IMR-90 (cell line): Measurements from ENCODE around the gene LRRC66. TPM values are rescaled to one million over a fixed set of nuclear protein-coding genes. Genes with fewer than 3 reads are reported as not detected.
A peak's percentile ranks its signal among the peaks of the same experiment; 100 is the strongest.

Experiments used
- ATAC-seq: fragments of 200-7000 bp; cut with Tn5 transposase; 2 replicates; pipeline ENCODE4 v1.9.1; 2020; ENCODE audit warnings: low read depth, mild to moderate bottlenecking, moderate library complexity
- Bru-seq: library from RNA; stranded (reverse); fragments of 400-500 nt; gene quantifications from one replicate; lab custom pipeline; 2021; lab: Mats Ljungman, UMichigan
- BruChase-seq, 2 experiments: library from RNA; stranded (reverse); fragments of 400-500 nt; gene quantifications; one replicate each; lab custom pipeline; 2021; lab: Mats Ljungman, UMichigan
- BruUV-seq: library from RNA; stranded (reverse); fragments of 400-500 nt; replicated peaks from 2 replicates; lab custom pipeline; 2021; lab: Mats Ljungman, UMichigan
- CTCF ChIA-PET: fragments of 300-600 bp; formaldehyde crosslinking; extraction: SDS; loops from one replicate; lab custom pipeline; 2021; ENCODE audit warnings: antibody characterized with exemption; lab: Yijun Ruan, JAX
- POLR2A ChIA-PET: fragments of 300-600 bp; sonication (Branson Sonifier 250); formaldehyde crosslinking; loops from one replicate; lab custom pipeline; 2022; ENCODE audit warnings: antibody characterized with exemption; ENCODE audit not compliant: unreplicated experiment; lab: Charles Lee
- DNase-seq: peaks from one replicate; pipeline ENCODE4 v3.0.0; 2013
- H2AFZ ChIP-seq: replicated peaks from 2 replicates; pipeline ENCODE3; 2013; ENCODE audit warnings: low read length, mild to moderate bottlenecking; ENCODE audit not compliant: poor library complexity
- H2AK5ac ChIP-seq: 2 replicates; pipeline ENCODE4 v1.6.1; 2013; ENCODE audit warnings: low read depth, low read length, inconsistent platforms
- H2AK9ac ChIP-seq: replicated peaks from 2 replicates; pipeline ENCODE3; 2013; ENCODE audit warnings: mild to moderate bottlenecking, low read depth, low read length, moderate library complexity; ENCODE audit not compliant: poor library complexity
- H2BK120ac ChIP-seq: 2 replicates; pipeline ENCODE4 v1.6.1; 2013; ENCODE audit warnings: low read depth, low read length, inconsistent platforms
- H2BK15ac ChIP-seq: 3 replicates; pipeline ENCODE4 v1.6.1; 2013; ENCODE audit warnings: low read depth, low read length, inconsistent platforms
- H2BK20ac ChIP-seq: 2 replicates; pipeline ENCODE4 v1.6.1; 2013; ENCODE audit warnings: low read depth, mild to moderate bottlenecking, inconsistent platforms, low read length, moderate library complexity
- H2BK5ac ChIP-seq: 2 replicates; pipeline ENCODE4 v1.6.1; 2013; ENCODE audit warnings: mild to moderate bottlenecking, low read depth, low read length, inconsistent platforms; ENCODE audit not compliant: poor library complexity, severe bottlenecking
- H3K14ac ChIP-seq: replicated peaks from 2 replicates; pipeline ENCODE4 v1.6.1; 2013; ENCODE audit warnings: low read depth, low read length, inconsistent platforms
- H3K18ac ChIP-seq: 2 replicates; pipeline ENCODE4 v1.6.1; 2013; ENCODE audit warnings: low read depth, low read length, control low read depth
- H3K23ac ChIP-seq: 2 replicates; pipeline ENCODE4 v1.6.1; 2013; ENCODE audit warnings: low read depth, low read length, inconsistent platforms
- H3K27ac ChIP-seq: 2 replicates; pipeline ENCODE4 v1.5.1; 2013; ENCODE audit warnings: mild to moderate bottlenecking, control low read depth, low read length; ENCODE audit not compliant: insufficient read depth
- H3K27me3 ChIP-seq: 2 replicates; pipeline ENCODE4 v1.6.1; 2013; ENCODE audit warnings: low read length; ENCODE audit not compliant: control insufficient read depth, insufficient read depth
- H3K36me3 ChIP-seq: 2 replicates; pipeline ENCODE4 v1.6.1; 2013; ENCODE audit warnings: low read length, mixed read lengths; ENCODE audit not compliant: control insufficient read depth, insufficient read depth
- H3K4ac ChIP-seq: 2 replicates; pipeline ENCODE4 v1.6.1; 2013; ENCODE audit warnings: low read depth, low read length, inconsistent platforms
- H3K4me1 ChIP-seq: 2 replicates; pipeline ENCODE4 v1.6.1; 2013; ENCODE audit warnings: low read length, mixed read lengths; ENCODE audit not compliant: control insufficient read depth, insufficient read depth
- H3K4me2 ChIP-seq: 2 replicates; pipeline ENCODE4 v1.6.1; 2013; ENCODE audit warnings: low read depth, mild to moderate bottlenecking, control low read depth, low read length, moderate library complexity
- H3K4me3 ChIP-seq: 2 replicates; pipeline ENCODE4 v1.5.1; 2013; ENCODE audit warnings: low read depth, mild to moderate bottlenecking, control low read depth, low read length, moderate library complexity; ENCODE audit not compliant: insufficient read depth
- H3K56ac ChIP-seq: 2 replicates; pipeline ENCODE4 v1.6.1; 2013; ENCODE audit warnings: low read length, inconsistent platforms; ENCODE audit not compliant: insufficient read depth; ENCODE audit errors: extremely low read depth
- H3K79me1 ChIP-seq, 2 experiments: 2 replicates each; pipeline ENCODE4 v1.6.1; 2013; ENCODE audit warnings: low read length in 2 of 2, inconsistent platforms in 1 of 2, low read depth in 1 of 2
- H3K9ac ChIP-seq: 2 replicates; pipeline ENCODE4 v1.6.1; 2013; ENCODE audit warnings: low read depth, low read length, control low read depth
- H3K9me1 ChIP-seq: 2 replicates; pipeline ENCODE4 v1.6.1; 2013; ENCODE audit warnings: low read length, inconsistent platforms; ENCODE audit not compliant: insufficient read depth
- H3K9me3 ChIP-seq: 2 replicates; pipeline ENCODE4 v1.6.1; 2013; ENCODE audit warnings: low read length; ENCODE audit not compliant: control insufficient read depth, insufficient read depth
- H4K20me1 ChIP-seq: 2 replicates; pipeline ENCODE4 v1.6.1; 2013; ENCODE audit warnings: low read length, inconsistent platforms; ENCODE audit not compliant: insufficient read depth
- H4K5ac ChIP-seq: 2 replicates; pipeline ENCODE4 v1.6.1; 2013; ENCODE audit warnings: mild to moderate bottlenecking, low read depth, low read length, control low read depth
- H4K8ac ChIP-seq, 2 experiments: 2 replicates each; pipeline ENCODE4 v1.6.1; 2013; ENCODE audit warnings: low read depth in 2 of 2, low read length in 2 of 2, control low read depth in 1 of 2, inconsistent platforms in 1 of 2
- H4K91ac ChIP-seq: 2 replicates; pipeline ENCODE4 v1.6.1; 2013; ENCODE audit warnings: low read depth, low read length, inconsistent platforms; ENCODE audit not compliant: insufficient read depth
- BHLHE40 ChIP-seq: fragments of 150-350 bp; IDR thresholded peaks from 2 replicates; pipeline ENCODE4 v1.6.1; 2016; ENCODE audit warnings: mild to moderate bottlenecking, low read depth, low read length
- CEBPB ChIP-seq: IDR thresholded peaks from 2 replicates; pipeline ENCODE4 v1.6.1; 2012; ENCODE audit warnings: low read depth, low read length, improper control_type of control experiment
- CHD1 ChIP-seq: IDR thresholded peaks from 2 replicates; pipeline ENCODE4 v1.6.1; 2012; ENCODE audit warnings: low read depth, low read length, improper control_type of control experiment
- CTCF ChIP-seq: conservative IDR thresholded peaks from 2 replicates; pipeline ENCODE4 v1.5.1; 2012; ENCODE audit warnings: mild to moderate bottlenecking, low read depth, low read length, improper control_type of control experiment
- ELK1 ChIP-seq: fragments of 150-350 bp; IDR thresholded peaks from 2 replicates; pipeline ENCODE4 v1.6.1; 2016; ENCODE audit warnings: low read depth, mild to moderate bottlenecking, low read length, moderate library complexity, borderline replicate concordance
- MAZ ChIP-seq: IDR thresholded peaks from 2 replicates; pipeline ENCODE4 v1.6.1; 2012; ENCODE audit warnings: low read depth, mild to moderate bottlenecking, low read length, improper control_type of control experiment, moderate library complexity, borderline replicate concordance
- MXI1 ChIP-seq: IDR thresholded peaks from 2 replicates; pipeline ENCODE4 v1.6.1; 2012; ENCODE audit warnings: low read depth, mild to moderate bottlenecking, low read length, moderate library complexity, borderline replicate concordance
- POLR2A ChIP-seq: IDR thresholded peaks from 2 replicates; pipeline ENCODE4 v1.6.1; 2012; ENCODE audit warnings: mild to moderate bottlenecking, low read depth, low read length
- RAD21 ChIP-seq: IDR thresholded peaks from 2 replicates; pipeline ENCODE4 v1.6.1; 2012; ENCODE audit warnings: low read length, improper control_type of control experiment
- whole genome bisulfite sequencing, 2 experiments: methylation state at CpG; one replicate each; pipeline versions ENCODE4 v1.1.5 to v1.1.7; 2013; ENCODE audit warnings: missing lambda C conversion rate in 2 of 2; ENCODE audit not compliant: insufficient read length in 1 of 2; ENCODE audit errors: extremely low coverage in 2 of 2; 5-methylcytosine and 5-hydroxymethylcytosine counted together
- dilution Hi-C: fragments of 300-500 bp; cut with HindIII; formaldehyde crosslinking; loops from one replicate; pipeline ENCODE4 v1.14.3; 2018; ENCODE audit warnings: low sequenced_read_pairs; ENCODE audit not compliant: unreplicated experiment
- in situ Hi-C: fragments of 300-500 bp; cut with MboI; formaldehyde crosslinking; loops from 3 replicates; pipeline ENCODE4 v1.14.3; 2019; ENCODE audit warnings: low sequenced_read_pairs, inconsistent platforms, mixed read lengths
- intact Hi-C: fragments of 100-400 bp; cut with micrococcal nuclease; formaldehyde crosslinking; loops from 2 replicates; pipeline ENCODE4 v1.10.0; 2022
- long read RNA-seq: library from polyadenylated mRNA; unstranded; transcript quantifications from one replicate; pipeline ENCODE4 v2.0.0, GENCODE V29; 2021; ENCODE audit not compliant: unreplicated experiment
- polyA plus RNA-seq, 3 experiments: library from polyadenylated mRNA; depleted of rRNA; stranded (reverse); fragments of >200 nt; gene quantifications; 2 replicates each; pipeline ENCODE4 v1.2.3, GENCODE V29; 2012; ENCODE audit warnings: low replicate concordance in 1 of 3
- total RNA-seq: library from RNA; depleted of rRNA; stranded (reverse); fragments of >200 nt; gene quantifications from 2 replicates; pipeline ENCODE4 v1.2.3, GENCODE V29; 2012; rRNA removed

Gene LRRC66
- total RNA-seq, result under 0.01 and 0.18 TPM in 2 replicates
- polyA plus RNA-seq (2012; rRNA removed), result 0.09 and 0.10 TPM in 2 replicates
- 0.01 and 0.03 TPM in 2 replicates for polyA plus RNA-seq (2012; cell fraction: cytosol; rRNA removed)
- polyA plus RNA-seq (2012; cell fraction: nucleus; rRNA removed; ENCODE audit: low replicate concordance), result 0.40 and 0.88 TPM in 2 replicates
- Bru-seq, nascent RNA, result percentile 46 among the genes with signal in this experiment
- BruChase-seq, experiment 1, labeled RNA remaining after a 6-hour chase, result percentile 42 among the genes with signal in this experiment
- BruChase-seq, experiment 2, labeled RNA remaining after a 2-hour chase, result percentile 50 among the genes with signal in this experiment
- long read RNA-seq, result 0 reads

GRCh38 chr4:52019936-52020657 lies at the start of gene LRRC66:
Gene LRRC66, minus strand, starts transcription at chr4:52020363. Its CDS starts 2,750 bp downstream, at chr4:52017613.
- no peak for TF ChIP-seq CTCF
- TF ChIP-seq ELK1, result no peak
- TF ChIP-seq CHD1, result no peak
- TF ChIP-seq MAZ, result no peak
- no peak for TF ChIP-seq BHLHE40
- TF ChIP-seq CEBPB, result no peak
- no peak for TF ChIP-seq RAD21
- no peak for TF ChIP-seq MXI1
- TF ChIP-seq POLR2A, result no peak
- Histone ChIP-seq H2AK5ac (no peak within 1 kb of the TSS), H3K4ac (no peak within 1 kb of the TSS), H3K9me1 (peaks cover 2% of the 10 kb centered on the region; the same call in 1 of the 2 replicates), H3K79me1 (peaks cover 0 to 2% of the 10 kb centered on the region in 2 experiments; a peak in 2 of 4 replicates), H3K9me3 (no peaks in the 10 kb centered on the region), H3K56ac (no peak within 1 kb of the TSS), H4K5ac (no peak within 1 kb of the TSS), H2AK9ac (no peak within 1 kb of the TSS), H3K36me3 (peaks cover 14% of the 10 kb centered on the region), H3K23ac (no peak within 1 kb of the TSS), H3K14ac (no peak within 1 kb of the TSS), H3K4me2 (no peak within 1 kb of the TSS), H3K27ac (no peak within 1 kb of the TSS), H2AFZ (peak within 1 kb of the TSS; percentile 18), H2BK120ac (no peak within 1 kb of the TSS), H2BK5ac (no peak within 1 kb of the TSS), H3K27me3 (no peaks in the 10 kb centered on the region), H4K8ac (no peak within 1 kb of the TSS), H2BK20ac (no peak within 1 kb of the TSS), H4K20me1 (no peaks in the 10 kb centered on the region), H2BK15ac (no peak within 1 kb of the TSS), H3K4me1 (peaks cover 2% of the 10 kb centered on the region), H4K91ac (no peak within 1 kb of the TSS), H3K4me3 (no peak within 1 kb of the TSS), H3K9ac (no peak within 1 kb of the TSS), H3K18ac (no peak within 1 kb of the TSS)
- BruUV-seq, result no TSS peak
- 83% methylated on average over 1 of the region's 6 CpGs; no CpG with 5 or more reads in 1 of the 2 experiments for WGBS, 2 experiments
- intact Hi-C loops, result loop anchor here (10.0 kb wide), 1 partner anchor 65 kb away; no protein-coding TSS in a partner anchor
- dilution Hi-C loops, result no loop called here
- ChIA-PET CTCF (interaction anchor here (0.5 kb wide), 1 partner anchor 1631 kb away, joined by 3 read pairs; no protein-coding TSS in a partner anchor), POLR2A (no interaction called here)
- in situ Hi-C loops, result no loop called here
- DNase-seq (no peak), ATAC-seq (peak; percentile 35; the same call in 1 of the 2 replicates)
